HuH-7.5 (cell line): Measurements from ENCODE around the gene RBM47.

Experiments
- DNase-seq: peaks from one replicate; pipeline ENCODE4 v3.0.0; 2011; ENCODE audit warnings: low spot score

RBM47 gene

DNA sequence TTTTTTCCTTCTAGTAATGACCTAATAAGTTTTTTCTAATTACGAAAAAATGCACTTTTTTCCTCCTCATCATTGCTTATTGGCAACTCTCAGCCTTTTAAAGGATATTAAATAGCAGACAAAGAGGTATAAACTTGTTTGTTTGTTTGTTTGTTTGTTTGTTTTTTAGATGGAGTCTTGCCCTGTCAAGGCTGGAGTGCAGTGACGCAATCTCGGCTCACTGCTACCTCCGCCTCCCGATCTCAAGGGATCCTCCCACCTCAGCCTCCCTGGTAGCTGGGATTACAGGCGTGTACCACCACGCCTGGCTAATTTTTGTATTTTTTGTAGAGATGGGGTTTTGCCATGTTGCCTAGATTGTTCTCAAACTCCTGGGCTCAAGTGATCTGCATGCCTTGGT is 6.0 kb downstream of the RBM47 start:
- DNase-seq = no peak

DNA sequence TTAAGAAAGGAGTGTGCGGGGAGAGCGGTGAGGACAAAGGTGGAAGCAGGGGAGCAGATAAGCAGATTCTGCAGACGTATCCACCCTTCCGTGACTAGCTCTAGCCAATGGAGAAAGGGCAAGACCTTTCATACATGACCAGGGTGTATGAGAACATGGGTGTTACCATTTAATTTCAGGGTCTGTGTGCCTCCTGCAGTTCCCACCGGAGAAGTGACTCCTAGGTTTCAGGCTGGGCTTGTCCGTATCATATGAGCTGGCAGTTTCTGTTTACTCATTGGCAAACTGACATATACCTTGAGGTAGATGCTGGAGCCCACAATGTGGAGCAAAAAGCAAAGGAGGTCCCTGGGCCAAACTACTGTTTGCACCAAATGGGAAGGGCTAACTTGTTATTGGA is 6.8 kb downstream of the RBM47 start:
- DNase-seq = no peak

DNA sequence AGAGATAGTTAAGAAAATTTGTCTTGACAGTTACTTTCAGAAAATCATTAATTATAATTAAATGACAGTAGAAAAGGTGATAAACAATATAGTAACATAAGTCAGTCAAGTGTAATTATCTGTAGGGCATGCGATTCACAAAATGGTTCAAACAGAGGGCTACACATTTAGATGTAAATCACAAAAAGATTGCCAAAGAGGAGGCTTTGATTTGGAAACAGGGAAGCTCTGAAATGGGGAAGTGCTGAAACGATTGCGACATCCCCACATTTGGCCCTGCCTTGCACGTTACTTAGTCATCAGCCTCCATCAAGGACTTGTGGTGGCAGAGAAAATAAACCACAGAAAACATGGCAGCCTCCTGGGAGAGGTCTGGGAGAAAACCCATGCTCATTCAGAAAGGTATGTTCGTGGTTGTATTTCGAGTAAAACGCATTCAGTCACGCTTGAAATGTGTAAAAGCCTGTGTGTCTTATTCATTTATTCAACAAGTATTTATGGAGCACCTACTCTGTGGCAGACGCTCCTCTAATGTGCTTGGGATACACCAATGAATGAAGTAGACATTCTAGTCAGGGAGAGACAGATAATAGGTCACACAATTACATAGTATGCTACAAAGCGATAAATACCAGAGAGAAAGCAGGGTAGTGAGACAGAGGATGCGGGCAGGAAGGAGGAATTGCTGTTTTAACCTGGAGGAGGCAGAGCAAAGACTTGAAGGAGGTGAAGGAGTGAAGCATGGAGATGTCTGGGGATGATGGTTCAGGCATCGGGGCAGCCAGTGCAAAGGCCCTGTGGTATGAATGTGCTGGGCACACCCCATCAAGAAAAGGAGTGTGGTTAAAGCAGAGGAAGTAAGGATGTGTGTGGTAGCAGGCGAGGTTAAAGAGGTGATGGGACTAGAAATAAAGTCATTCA is 7.8 kb downstream of the RBM47 start:
- peak; percentile 19 for DNase-seq

DNA sequence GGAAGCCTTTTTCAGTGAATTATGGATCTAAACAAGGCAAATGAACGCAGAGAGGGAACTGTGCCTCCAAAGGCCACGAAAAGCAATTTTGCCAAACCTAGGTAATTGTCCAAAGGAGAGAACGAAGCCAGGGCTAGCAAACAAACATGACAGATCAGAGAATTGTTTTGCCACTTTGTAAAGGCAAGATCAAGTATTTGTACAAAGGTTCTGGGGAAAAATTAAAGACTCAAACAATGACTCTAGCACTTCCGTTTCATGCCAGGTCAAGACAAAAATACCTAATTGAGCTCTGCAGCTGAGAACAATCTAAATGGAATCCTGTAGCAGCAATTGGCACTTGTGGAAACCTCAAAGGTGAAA is 8.5 kb downstream of the RBM47 start:
- no peak for DNase-seq

DNA sequence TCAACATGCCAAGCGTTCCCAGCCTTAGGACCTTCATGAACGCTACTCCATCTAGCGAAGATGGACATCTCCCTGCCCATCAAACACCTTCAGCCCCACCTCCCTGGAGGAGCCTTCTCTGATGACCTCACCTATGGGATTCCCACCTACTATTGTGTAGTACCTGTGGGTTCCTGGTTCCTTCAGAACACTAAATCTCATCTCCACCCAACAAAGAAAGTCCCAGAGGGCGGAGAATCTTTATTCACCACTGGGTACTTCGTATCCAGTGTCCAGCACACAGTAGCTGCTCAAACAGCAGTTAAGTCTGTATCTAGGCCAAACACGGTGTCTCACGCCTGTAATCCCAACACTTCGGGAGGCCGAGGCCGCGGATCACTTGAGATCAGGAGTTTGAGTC is 10.1 kb downstream of the RBM47 start:
- DNase-seq = no peak

DNA sequence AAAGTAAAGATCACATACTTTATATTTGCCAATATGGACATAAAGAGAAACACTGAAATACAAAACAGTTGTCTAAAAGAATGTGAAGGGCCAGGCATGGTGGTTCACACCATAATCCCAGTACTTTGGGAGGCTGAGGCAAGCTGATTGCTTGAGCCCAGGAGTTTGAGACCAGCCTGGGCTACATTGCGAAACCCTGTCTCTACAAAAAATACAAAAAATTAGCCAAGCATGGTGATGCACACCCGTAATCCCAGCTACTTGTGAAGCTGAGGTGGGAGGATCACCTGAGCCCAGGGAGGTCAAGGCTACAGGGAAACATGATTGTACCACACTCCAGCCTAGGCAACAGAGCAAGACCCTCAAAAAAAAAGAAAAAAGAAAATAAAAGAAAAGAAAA is 11.8 kb downstream of the RBM47 start:
- no peak for DNase-seq

DNA sequence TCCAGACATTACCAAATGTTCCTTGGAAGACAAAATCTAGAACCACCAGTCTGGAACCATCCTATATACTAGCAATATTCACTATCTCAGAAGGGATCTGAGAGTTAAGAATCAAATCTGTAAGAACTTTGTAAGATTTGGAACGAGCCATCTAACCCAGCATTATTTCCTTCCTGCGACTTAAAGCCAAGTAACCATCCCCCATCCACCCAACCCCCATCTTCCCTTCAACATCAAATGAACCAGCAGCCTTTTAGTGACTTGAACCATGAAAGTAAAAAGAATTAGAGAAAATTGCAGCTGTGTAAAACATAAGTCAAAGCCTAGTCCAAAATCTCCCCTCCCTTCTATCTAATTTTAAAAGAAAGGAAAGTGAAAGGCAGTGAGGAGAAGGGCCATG is 15.6 kb downstream of the RBM47 start:
- DNase-seq = no peak

DNA sequence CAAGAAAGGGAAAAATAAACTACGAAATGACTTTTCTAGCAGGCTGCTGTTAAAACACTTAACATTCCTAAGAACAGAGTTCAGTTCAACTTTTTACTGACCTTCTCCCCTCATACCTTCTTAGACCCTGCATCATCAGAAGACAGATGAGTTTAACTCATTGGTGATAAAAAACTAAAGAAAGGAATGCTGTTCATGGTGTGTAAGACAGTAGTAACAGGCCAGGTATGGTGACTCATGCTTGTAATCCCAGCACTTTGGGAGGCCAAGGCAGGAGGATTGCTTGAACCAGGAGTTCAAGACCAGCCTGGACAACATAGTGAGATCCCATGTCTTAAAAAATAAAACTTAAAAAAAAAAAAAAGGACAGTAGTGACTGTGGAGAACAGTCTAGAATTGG is 16.2 kb downstream of the RBM47 start:
- no peak for DNase-seq

DNA sequence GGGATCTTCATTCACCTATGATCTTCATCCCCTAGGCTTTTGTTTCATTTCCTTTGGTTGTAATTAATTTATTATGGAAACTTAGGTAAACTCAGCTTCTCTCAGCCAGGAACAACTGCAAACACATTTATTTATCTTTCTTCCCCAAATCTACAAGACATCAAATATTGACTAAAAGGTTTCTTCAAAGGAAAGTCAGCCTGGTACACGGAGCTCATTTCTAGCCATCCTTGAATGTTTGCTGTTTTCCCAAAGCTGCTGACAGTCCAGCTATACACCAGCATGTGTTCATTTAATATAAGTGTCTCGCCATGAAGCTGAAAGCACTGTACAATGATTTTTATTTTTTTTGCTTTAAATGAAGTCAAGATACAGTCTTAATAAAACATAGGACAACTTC is 16.8 kb downstream of the RBM47 start:
- no peak for DNase-seq

DNA sequence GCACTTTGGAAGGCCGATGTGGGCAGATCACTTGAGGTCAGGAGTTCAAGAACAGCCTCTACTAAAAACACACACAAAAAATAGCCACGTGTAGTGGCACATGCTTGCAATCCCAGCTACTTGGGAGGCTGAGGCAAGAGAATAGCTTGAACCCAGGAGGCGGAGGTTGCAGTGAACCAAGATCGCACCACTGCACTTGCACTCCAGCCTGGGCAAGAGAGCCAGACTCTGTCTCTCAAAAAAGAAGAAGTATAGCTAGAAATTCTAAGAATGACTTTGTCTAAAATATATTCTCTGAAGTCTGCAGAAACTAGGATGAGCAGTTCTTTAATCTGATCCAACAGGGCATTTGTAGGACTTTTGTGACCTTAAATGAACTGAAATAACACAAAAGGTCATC is 17.4 kb downstream of the RBM47 start:
- no peak for DNase-seq

DNA sequence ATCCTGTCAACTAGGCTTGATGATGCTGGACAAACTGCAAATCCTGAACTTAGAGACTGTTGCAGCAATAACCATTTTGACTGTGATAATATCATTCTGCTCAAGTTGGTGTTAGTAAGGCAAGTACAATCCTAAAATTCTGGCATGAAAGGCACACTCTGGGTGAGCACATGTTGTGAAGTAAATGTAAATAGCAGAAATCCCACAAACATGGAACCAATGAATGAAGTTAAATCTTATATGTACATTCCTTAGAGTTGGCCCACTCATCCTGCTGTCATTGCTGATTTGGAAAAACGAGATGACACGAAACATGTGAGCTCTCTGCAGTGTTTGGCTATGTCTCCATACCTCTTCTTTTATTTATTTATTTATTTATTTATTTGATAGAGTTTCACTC is 21.0 kb downstream of the RBM47 start:
- DNase-seq = no peak

DNA sequence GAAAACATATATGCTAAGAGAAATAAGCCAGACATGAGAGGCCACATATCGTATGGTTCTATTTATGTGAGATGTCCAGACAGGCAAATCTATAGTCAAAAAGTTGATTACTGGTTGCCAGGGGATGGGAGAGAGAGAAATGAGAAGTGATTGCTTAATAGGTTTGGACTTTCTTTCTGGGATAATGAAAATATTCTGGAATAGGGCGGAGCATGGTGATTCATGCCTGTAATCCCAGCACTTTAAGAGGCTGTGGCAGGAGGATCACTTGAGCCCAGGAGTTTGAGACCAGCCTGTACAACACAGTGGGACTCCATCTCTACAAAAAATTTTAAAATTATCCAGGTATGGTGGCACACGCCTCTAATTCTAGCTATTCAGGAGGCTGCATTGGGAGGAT is 22.4 kb downstream of the RBM47 start:
- DNase-seq = no peak

DNA sequence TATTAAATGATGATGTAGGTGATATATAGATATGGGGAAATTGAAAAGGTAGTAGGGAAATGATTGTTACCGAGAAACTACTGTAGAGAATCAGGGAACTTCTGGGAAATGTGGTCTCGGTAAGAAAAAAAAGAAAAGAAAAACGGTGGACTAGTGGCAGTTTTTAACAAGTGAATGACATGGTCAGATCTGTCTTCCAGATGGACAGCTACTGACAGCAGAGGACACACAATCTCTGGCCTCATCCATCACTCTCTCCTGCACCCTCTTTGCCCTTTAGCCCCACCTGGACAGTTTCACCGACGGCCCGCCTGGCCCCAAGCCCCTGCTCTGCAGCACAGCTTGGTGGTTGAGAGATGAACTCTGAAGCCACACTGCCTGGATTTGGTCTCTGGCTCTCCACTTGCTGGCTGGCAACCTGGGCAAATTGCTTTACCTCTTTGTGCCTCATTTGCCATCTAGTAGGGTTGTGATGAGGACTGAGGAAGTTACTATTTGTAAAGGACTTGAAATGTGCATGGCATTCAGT is 23.4 kb downstream of the RBM47 start:
- no peak for DNase-seq

DNA sequence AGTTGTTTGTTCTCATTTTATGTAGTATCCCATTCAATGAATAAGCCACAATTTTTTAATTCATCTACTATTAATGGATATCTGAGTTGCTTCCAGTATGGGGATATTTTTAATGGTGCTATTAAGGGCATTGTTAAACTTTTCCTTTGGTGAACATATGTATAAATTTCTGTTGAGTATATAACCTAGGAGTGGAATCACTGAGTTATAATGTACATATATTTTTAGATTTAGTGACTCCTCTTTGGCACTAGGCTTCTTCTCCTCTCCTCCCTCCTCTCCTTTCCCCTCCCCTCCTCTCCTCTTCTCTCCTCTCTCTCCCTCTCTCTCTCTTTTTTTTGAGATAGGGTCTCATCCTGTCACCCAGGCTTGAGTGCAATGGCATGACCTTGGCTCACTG is 26.4 kb downstream of the RBM47 start:
- no peak for DNase-seq

DNA sequence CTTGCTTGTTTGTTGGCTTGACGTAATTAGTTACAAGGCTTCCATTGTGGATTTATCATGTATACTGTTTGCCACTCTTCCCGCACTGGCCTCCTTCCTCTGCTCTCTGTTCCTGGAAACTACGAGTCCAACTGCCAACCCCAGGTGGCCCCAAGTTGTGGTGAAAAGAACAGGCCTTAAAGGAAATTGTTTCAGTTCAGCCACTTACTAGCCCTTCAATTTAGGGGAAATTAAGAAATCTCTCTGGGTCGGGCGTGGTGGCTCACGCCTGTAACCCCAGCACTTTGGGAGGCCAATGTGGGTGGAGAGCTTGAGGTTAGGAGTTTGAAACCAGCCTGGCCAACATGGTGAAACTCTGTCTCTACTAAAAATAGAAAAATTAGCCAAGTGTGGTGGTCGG is 28.0 kb downstream of the RBM47 start:
- no peak for DNase-seq

DNA sequence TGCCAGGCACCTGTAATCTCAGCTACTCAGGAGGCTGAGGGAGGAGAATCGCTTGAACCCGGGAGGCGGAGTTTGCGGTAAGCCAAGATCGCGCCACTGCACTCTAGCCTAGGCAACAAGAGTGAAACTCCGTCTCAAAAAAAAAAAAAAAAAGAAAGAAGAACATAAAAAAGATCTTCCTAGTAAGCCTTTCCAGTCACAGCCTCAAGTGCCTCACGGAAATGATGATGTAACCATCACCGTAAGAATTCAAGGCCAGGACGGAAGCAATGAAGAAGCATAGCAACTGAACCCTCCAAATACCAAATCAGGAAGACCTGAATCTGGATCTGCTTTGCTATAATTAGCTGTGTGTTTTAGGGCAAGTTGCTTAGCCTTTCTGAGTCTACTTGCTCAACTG is 28.8 kb downstream of the RBM47 start:
- no peak for DNase-seq

DNA sequence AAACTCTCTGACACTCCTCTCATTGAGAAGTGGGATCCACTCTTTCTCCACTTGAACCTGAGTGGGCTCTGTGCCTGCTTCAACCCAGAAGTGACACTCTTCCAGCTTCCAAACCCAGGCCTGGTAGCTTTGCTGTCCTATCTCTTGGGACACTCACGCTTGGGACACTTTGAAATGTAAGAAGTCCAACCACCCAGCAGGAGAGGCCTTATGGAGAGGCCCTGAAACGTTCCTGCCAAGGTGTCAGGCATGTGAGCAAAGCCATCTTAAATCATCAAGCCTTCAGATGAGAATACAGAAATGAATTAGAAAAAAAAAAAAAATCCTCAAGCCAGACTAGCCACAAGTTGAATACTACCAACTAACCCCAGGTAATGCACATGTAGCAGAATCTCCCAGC is 30.2 kb downstream of the RBM47 start:
- DNase-seq = no peak

DNA sequence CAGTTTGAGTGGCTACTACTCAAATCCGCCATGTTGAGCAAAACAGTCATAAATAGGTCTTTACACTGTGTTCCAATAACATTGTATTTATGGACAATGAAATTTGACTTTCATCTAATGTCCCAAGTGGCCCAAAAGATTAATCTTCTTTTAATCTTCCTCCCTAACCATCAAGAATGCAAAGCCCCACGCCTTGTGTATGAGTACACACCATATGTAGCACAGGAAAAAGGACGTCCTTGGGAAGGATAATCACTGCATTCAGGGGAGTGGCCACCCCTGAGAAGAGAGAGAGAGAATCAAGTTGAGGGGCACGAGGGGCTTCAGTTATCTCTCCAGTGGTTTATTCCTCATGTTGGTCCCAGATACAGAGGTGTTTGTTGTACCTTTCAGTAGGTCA is 33.1 kb downstream of the RBM47 start:
- DNase-seq = no peak

DNA sequence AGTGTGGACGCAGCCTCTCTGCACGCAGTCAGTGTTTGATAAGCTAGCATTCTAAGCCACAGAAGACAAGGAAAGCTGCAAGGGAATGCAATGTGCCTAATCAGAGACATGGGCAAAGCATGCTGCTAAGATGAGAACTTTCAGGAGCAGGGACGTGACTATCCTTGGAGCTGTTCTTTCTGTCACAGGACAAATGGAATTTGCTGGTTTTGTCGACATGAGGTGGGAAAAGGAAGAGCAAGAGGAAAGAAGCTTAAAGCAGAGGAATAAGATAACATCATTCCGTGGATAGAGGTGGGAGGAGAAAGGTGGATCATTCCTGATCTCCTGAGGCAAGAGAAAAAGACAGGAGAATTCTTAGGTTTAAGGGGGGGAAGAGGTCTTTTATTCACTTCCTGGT is 33.7 kb downstream of the RBM47 start:
- no peak for DNase-seq

DNA sequence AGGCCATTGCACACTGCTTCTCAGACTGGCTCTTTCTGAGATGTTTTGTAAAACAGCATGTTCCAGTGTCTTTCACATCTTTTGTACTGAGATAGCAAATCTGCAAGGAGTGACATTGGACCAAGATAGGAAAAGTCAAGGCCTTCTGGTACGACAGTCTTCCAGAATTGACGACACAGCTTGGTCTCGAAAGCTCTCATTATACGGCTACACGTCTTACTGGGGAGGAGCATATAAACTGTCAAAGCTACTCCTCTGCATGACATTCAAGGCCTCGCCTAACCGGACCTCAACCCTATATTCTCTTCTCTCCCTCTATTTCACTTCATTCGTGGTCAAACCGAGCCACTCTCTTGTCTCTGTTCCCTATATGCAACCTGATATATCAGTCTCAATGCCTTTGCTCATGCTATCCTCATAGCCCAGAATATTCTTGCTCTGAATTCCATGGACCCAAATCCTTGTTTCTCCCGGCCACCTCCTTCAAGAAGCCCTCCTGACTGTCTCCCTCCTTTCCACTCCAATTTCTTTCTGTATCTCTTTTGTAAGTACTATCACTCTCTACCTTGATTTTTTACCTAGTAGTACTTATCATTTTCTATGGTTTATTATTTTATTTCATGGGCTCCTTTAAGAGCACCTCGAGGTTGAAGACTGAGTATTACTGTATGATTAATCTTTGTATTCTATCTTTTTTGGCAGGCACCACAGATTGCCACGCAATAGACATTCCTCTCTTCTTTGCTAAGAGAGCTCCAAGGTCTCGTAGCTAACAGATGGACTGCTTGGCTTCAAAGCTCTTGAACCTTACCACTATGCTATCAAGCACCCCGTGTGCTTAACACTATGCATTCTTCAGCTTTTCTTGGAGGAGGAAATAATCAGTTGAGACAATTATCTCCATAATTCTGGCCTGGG is 35.1 kb downstream of the RBM47 start:
- DNase-seq = no peak

DNA sequence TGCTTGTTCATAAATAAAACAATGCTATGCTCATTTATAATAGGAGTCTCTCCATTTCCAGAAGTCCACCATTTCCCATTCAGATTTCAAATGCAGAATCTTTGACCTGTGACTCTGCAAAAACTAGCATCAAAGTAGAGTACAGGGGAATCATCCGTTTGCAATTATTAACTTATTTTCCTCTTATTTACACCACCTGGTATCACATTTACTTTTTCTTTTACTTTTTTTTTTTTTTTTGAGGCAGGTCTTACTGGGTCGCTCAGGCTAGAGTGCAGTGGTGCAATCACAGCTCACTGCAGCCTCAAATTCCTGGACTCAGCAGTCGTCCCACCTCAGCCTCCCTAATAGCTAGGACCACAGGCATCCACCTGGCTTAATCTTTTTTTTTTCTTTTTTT is 37.6 kb downstream of the RBM47 start:
- DNase-seq = no peak

DNA sequence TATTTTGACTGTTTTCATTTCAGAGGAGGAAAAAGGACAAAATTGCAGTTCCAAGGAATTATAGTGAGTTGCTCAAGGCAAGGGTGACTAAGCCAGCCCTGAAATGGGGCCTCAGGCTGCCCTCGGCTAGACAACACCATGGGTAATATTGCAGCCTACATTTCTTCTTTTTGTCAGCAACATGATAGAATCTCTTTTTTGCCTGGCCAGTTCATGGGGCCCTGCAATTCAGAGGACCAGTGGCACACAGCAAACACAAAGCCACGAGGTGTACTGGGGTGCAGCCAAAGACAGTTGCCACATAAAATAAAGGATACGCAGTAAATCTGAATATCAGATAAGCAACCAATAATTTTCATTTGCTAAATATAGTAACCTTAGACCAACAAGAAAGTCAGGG is 41.8 kb downstream of the RBM47 start:
- no peak for DNase-seq

DNA sequence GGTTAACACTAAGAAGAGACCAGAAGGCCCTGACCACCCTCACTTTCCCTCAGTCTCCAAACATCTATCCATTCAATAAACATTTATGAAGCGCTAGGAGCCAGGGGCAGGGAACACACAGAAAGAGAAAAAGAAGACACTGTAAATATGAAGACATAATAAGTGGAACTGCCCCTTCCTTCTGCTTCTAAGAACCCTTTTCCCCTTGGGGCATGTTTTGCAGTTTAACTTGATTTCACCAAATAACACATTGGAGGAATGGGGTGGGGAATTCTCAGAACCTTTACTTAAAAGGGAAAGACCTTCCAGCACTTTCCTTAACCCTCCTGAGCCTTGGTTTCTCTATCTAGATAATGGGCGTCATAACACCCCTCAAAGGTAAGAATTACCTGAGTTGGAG is 42.3 kb downstream of the RBM47 start:
- DNase-seq = no peak
